SK-N-SH (cell line): ENCODE results near the gene TMEM218.

Source experiments
- CHD2 ChIP-seq: fragments of 150-350 bp; IDR thresholded peaks from 2 replicates; pipeline ENCODE4 v1.6.1; 2018; ENCODE audit warnings: low read length; ENCODE audit not compliant: partially characterized antibody
- EP300 ChIP-seq, 2 experiments: IDR thresholded peaks; 2 replicates each; pipeline versions ENCODE4 v1.4.0 to v1.6.1; 2012; ENCODE audit warnings: borderline replicate concordance in 1 of 2, low read depth in 1 of 2, low read length in 1 of 2
- EZH2phosphoT487 ChIP-seq: fragments of 200-600 bp; sonication (generic); IDR thresholded peaks from 2 replicates; pipeline ENCODE4 v1.6.1; 2017; ENCODE audit warnings: low read depth, mixed run types, mild to moderate bottlenecking, antibody characterized with exemption, moderate library complexity, borderline replicate concordance
- FOXM1 ChIP-seq: IDR thresholded peaks from 2 replicates; pipeline ENCODE4 v1.4.0; 2012; ENCODE audit warnings: low read depth, mild to moderate bottlenecking
- JUND ChIP-seq: IDR thresholded peaks from 2 replicates; pipeline ENCODE4 v1.4.0; 2012
- MXI1 ChIP-seq: IDR thresholded peaks from 2 replicates; pipeline ENCODE4 v1.6.1; 2012; ENCODE audit warnings: mild to moderate bottlenecking, low read depth, low read length, improper control_type of control experiment
- POLR2AphosphoS5 ChIP-seq: IDR thresholded peaks from 2 replicates; pipeline ENCODE4 v1.6.1; 2012; ENCODE audit warnings: low read depth, low read length
- SMC3 ChIP-seq: IDR thresholded peaks from 2 replicates; pipeline ENCODE4 v1.6.1; 2012; ENCODE audit warnings: low read depth, low read length, improper control_type of control experiment
- TAF1 ChIP-seq: IDR thresholded peaks from 2 replicates; pipeline ENCODE4 v1.6.1; 2012; ENCODE audit warnings: low read depth, mild to moderate bottlenecking, low read length, moderate library complexity, borderline replicate concordance
- TCF12 ChIP-seq: IDR thresholded peaks from 2 replicates; pipeline ENCODE4 v1.4.0; 2012
- TEAD4 ChIP-seq: IDR thresholded peaks from 2 replicates; pipeline ENCODE4 v1.4.0; 2012; ENCODE audit warnings: mild to moderate bottlenecking, borderline replicate concordance; ENCODE audit not compliant: insufficient read depth
- YY1 ChIP-seq: IDR thresholded peaks from 2 replicates; pipeline ENCODE4 v1.4.0; 2012; ENCODE audit warnings: low read depth, mild to moderate bottlenecking
- TF ChIP-seq, protein P1 (sequence below): fragments of 200-600 bp; sonication (generic); IDR thresholded peaks from 2 replicates; pipeline ENCODE4 v1.6.1; 2017; ENCODE audit warnings: antibody characterized with exemption, mild to moderate bottlenecking, moderate library complexity
- TF ChIP-seq, protein P2 (sequence below): IDR thresholded peaks from 2 replicates; pipeline ENCODE4 v1.4.0; 2012; ENCODE audit warnings: low read depth, borderline replicate concordance

DNA sequence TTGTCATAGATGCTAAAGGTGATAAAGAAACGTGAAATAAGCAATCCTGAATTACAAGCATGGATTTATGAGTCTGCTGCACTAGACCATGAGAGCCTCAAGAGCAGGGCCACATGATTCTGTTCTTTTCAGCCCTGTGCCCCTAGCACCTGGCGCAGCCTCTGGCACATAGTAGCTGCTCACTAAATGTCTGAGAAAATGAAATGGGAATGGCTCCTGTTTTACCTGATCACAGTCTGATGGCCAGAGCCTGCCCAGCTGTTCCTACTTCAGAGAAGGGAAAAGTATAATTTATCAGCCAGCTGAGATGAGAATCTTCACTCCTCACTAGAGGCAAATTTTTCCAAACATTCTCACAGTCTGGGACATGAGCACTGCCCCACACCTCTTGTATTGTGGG lies 42.4 kb upstream of the TMEM218 start:
- TF ChIP-seq FOXM1 (no peak), EP300 (IDR thresholded peaks at IDR 0.05; ENCODE audit: borderline replicate concordance in 1 of 2, low read depth in 1 of 2, low read length in 1 of 2) (no peak), JUND (no peak), TCF12 (no peak), SMC3 (no peak), CHD2 (no peak), MXI1 (no peak), EZH2phosphoT487 (no peak), POLR2AphosphoS5 (no peak), TAF1 (no peak), TEAD4 (no peak), YY1 (no peak)
- TF ChIP-seq, protein P1, sequence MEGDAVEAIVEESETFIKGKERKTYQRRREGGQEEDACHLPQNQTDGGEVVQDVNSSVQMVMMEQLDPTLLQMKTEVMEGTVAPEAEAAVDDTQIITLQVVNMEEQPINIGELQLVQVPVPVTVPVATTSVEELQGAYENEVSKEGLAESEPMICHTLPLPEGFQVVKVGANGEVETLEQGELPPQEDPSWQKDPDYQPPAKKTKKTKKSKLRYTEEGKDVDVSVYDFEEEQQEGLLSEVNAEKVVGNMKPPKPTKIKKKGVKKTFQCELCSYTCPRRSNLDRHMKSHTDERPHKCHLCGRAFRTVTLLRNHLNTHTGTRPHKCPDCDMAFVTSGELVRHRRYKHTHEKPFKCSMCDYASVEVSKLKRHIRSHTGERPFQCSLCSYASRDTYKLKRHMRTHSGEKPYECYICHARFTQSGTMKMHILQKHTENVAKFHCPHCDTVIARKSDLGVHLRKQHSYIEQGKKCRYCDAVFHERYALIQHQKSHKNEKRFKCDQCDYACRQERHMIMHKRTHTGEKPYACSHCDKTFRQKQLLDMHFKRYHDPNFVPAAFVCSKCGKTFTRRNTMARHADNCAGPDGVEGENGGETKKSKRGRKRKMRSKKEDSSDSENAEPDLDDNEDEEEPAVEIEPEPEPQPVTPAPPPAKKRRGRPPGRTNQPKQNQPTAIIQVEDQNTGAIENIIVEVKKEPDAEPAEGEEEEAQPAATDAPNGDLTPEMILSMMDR: no peak
- TF ChIP-seq, protein P2, sequence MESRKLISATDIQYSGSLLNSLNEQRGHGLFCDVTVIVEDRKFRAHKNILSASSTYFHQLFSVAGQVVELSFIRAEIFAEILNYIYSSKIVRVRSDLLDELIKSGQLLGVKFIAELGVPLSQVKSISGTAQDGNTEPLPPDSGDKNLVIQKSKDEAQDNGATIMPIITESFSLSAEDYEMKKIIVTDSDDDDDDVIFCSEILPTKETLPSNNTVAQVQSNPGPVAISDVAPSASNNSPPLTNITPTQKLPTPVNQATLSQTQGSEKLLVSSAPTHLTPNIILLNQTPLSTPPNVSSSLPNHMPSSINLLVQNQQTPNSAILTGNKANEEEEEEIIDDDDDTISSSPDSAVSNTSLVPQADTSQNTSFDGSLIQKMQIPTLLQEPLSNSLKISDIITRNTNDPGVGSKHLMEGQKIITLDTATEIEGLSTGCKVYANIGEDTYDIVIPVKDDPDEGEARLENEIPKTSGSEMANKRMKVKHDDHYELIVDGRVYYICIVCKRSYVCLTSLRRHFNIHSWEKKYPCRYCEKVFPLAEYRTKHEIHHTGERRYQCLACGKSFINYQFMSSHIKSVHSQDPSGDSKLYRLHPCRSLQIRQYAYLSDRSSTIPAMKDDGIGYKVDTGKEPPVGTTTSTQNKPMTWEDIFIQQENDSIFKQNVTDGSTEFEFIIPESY: no peak
